Sigmoid colon (tissue), 7 donors: ENCODE data around the gene FGF11. TPM values are rescaled to one million over a fixed set of nuclear protein-coding genes. Genes with fewer than 3 reads are reported as not detected.

ENCODE experiments used
- DNase-seq: peaks from one replicate; pipeline ENCODE4 v3.0.0-alpha.2; 2019
- H3K27ac ChIP-seq, 4 donors: fragments of 200-600 bp; sonication (generic); one replicate each; pipeline ENCODE4 v1.5.1; 2016 to 2019; ENCODE audit warnings: mild to moderate bottlenecking in 1 of 4
- H3K27me3 ChIP-seq, 3 donors: fragments of 200-600 bp; sonication (generic); one replicate each; pipeline ENCODE4 v1.5.1; 2019; ENCODE audit warnings: mild to moderate bottlenecking in 1 of 3
- H3K36me3 ChIP-seq, 4 donors: fragments of 200-600 bp; sonication (generic); one replicate each; pipeline ENCODE4 v1.5.1; 2016 to 2019
- H3K4me1 ChIP-seq, 4 donors: fragments of 200-600 bp; sonication (generic); one replicate each; pipeline ENCODE4 v1.5.1; 2017 to 2019
- H3K4me3 ChIP-seq, 4 donors: fragments of 200-600 bp; sonication (generic); one replicate each; pipeline ENCODE4 v1.5.1; 2017 to 2019; ENCODE audit warnings: mild to moderate bottlenecking in 2 of 4, moderate library complexity in 1 of 4
- H3K9me3 ChIP-seq, 4 donors: fragments of 200-600 bp in 3 of 4; sonication (generic) in 3 of 4; one replicate each; pipeline versions ENCODE4 v1.5.1 to v1.6.1; 2013 to 2019
- CTCF ChIP-seq, 4 experiments: fragments of 450-650 bp in 3 of 4; fragments of 200-600 bp in 1 of 4; IDR thresholded peaks; one replicate each; pipeline ENCODE4 v1.5.1; 2016 to 2019; ENCODE audit warnings: antibody characterized with exemption in 4 of 4, mild to moderate bottlenecking in 3 of 4, moderate library complexity in 2 of 4
- EP300 ChIP-seq, 4 donors: sonication (generic); formaldehyde crosslinking; IDR thresholded peaks; one replicate each; pipeline ENCODE4 v1.6.1; 2017; ENCODE audit warnings: antibody characterized with exemption in 4 of 4
- POLR2A ChIP-seq, 2 donors: fragments of 450-650 bp; IDR thresholded peaks; one replicate each; pipeline ENCODE4 v1.6.1; 2016; ENCODE audit warnings: antibody characterized with exemption in 2 of 2, mild to moderate bottlenecking in 2 of 2, moderate library complexity in 2 of 2
- POLR2AphosphoS5 ChIP-seq, 4 donors: sonication (generic); formaldehyde crosslinking; IDR thresholded peaks; one replicate each; pipeline ENCODE4 v1.6.1; 2017; ENCODE audit warnings: antibody characterized with exemption in 4 of 4
- WGBS, 2 donors: extraction: QIAGEN DNeasy Blood & Tissue Kit; methylation state at CpG; one replicate each; pipeline ENCODE4 v1.1.7; 2013; 5-methylcytosine and 5-hydroxymethylcytosine counted together
- intact Hi-C: fragments of 100-400 bp; cut with DNase I; formaldehyde crosslinking; loops from one replicate; pipeline ENCODE4 v1.15.1; 2023
- polyA plus RNA-seq, 3 donors: library from polyadenylated mRNA; stranded (reverse); fragments of 200-250 nt; gene quantifications; one replicate each; pipeline ENCODE4 v1.2.3, GENCODE V29; 2013
- total RNA-seq, 4 donors: library from RNA; depleted of rRNA; stranded (reverse); fragments of >200 nt; gene quantifications; one replicate each; pipeline ENCODE4 v1.1.0, GENCODE V29; 2016
- donor health status: healthy with polysubstance abuse.
- donor health status: Bipolar disorder and iron deficiency.
- donor health status: healthy.

The FGF11 gene
- total and polyA plus RNA-seq, 7 donors, result 0.36 to 2.8 (median 0.69) TPM; not detected in 4

GRCh38 chr17:7413346-7413985, 25.8 kb upstream of the FGF11 start:
- no peak overlapping the region for H3K27ac ChIP-seq
- no peaks in the 10 kb centered on the region for H3K27me3 ChIP-seq
- H3K4me1 ChIP-seq, result no peaks in the 10 kb centered on the region
- DNase-seq, result no peak
- TF ChIP-seq POLR2AphosphoS5 (IDR thresholded peaks at IDR 0.05) (no peak), POLR2A (IDR thresholded peaks at IDR 0.05) (no peak), EP300 (IDR thresholded peaks at IDR 0.05) (no peak), CTCF (IDR thresholded peaks at IDR 0.05) (no peak)
- no peaks in the 10 kb centered on the region for H3K9me3 ChIP-seq
- H3K36me3 ChIP-seq, result peaks cover 0 to 60% (median 12%) of the 10 kb centered on the region in 4 donors
- 77 to 83% methylated on average over 6 of the region's 6 CpGs for WGBS, 2 donors
- no peak overlapping the region for H3K4me3 ChIP-seq
- intact Hi-C loops, result no loop called here

DNA sequence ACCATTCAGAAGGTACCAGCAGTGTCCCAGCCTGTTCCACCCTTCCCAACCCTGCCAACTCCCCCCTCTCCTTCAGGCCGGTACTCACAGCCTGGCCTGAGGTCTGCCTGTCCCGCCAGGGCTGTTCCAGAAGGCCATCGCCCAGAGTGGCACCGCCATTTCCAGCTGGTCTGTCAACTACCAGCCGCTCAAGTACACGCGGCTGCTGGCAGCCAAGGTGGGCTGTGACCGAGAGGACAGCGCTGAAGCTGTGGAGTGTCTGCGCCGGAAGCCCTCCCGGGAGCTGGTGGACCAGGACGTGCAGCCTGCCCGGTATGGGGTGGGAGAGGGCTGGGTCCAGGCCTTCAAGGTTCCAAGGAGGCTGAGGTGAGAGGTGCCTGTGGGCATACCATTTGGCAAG, 24.5 kb upstream of the FGF11 start:
- 83 to 87% methylated on average over 14 of the region's 14 CpGs for WGBS, 2 donors

DNA sequence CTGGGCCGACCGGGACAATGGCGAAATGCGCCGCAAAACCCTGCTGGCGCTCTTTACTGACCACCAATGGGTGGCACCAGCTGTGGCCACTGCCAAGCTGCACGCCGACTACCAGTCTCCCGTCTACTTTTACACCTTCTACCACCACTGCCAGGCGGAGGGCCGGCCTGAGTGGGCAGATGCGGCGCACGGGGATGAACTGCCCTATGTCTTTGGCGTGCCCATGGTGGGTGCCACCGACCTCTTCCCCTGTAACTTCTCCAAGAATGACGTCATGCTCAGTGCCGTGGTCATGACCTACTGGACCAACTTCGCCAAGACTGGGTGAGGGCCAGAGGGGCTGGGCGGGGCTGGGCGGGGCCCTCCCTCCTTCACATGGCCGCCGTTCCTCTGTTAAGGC, 23.5 kb upstream of the FGF11 start:
- Histone ChIP-seq H3K4me1 (no peaks in the 10 kb centered on the region), H3K27me3 (no peaks in the 10 kb centered on the region), H3K27ac (no peak overlapping the region), H3K36me3 (peaks cover 0 to 38% (median 6%) of the 10 kb centered on the region in 4 donors), H3K4me3 (no peak overlapping the region), H3K9me3 (no peaks in the 10 kb centered on the region)
- intact Hi-C loops, result no loop called here
- no peak for DNase-seq
- 74 to 89% methylated on average over 23 of the region's 23 CpGs for WGBS, 2 donors
- no peak for TF ChIP-seq POLR2A (IDR thresholded peaks at IDR 0.05)
- no peak for TF ChIP-seq EP300 (IDR thresholded peaks at IDR 0.05)
- TF ChIP-seq CTCF (IDR thresholded peaks at IDR 0.05), result no peak
- no peak for TF ChIP-seq POLR2AphosphoS5 (IDR thresholded peaks at IDR 0.05)

More for the DNA sequence above, 24.5 kb upstream of the FGF11 start:
- TF ChIP-seq EP300 (IDR thresholded peaks at IDR 0.05), result no peak
- TF ChIP-seq POLR2A (IDR thresholded peaks at IDR 0.05), result no peak
- no peak for TF ChIP-seq POLR2AphosphoS5 (IDR thresholded peaks at IDR 0.05)
- no peak for TF ChIP-seq CTCF (IDR thresholded peaks at IDR 0.05)
- no peak for DNase-seq
- no peaks in the 10 kb centered on the region for H3K27me3 ChIP-seq
- no peak overlapping the region for H3K4me3 ChIP-seq
- intact Hi-C loops, result no loop called here
- no peak overlapping the region for H3K27ac ChIP-seq
- peaks cover 0 to 46% (median 8%) of the 10 kb centered on the region in 4 donors for H3K36me3 ChIP-seq
- H3K4me1 ChIP-seq, result no peaks in the 10 kb centered on the region
- no peaks in the 10 kb centered on the region for H3K9me3 ChIP-seq

- WGBS, 2 donors, result 62 to 77% methylated on average over 6 of the region's 6 CpGs
- Histone ChIP-seq H3K27me3 (no peaks in the 10 kb centered on the region), H3K27ac (no peak overlapping the region), H3K4me1 (no peaks in the 10 kb centered on the region), H3K9me3 (no peaks in the 10 kb centered on the region), H3K4me3 (no peak overlapping the region), H3K36me3 (peaks cover 0 to 38% (median 6%) of the 10 kb centered on the region in 4 donors)
- DNase-seq, result no peak
- intact Hi-C loops, result no loop called here
- TF ChIP-seq POLR2A (IDR thresholded peaks at IDR 0.05), result no peak
- TF ChIP-seq CTCF (IDR thresholded peaks at IDR 0.05), result no peak
- no peak for TF ChIP-seq POLR2AphosphoS5 (IDR thresholded peaks at IDR 0.05)
- no peak for TF ChIP-seq EP300 (IDR thresholded peaks at IDR 0.05)
Measured at GRCh38 chr17:7416323-7416722, 23.0 kb upstream of the FGF11 start.
